Astrocyte of the cerebellum (primary cell): ENCODE results near the gene IL15.
A peak's percentile ranks its signal among the peaks of the same experiment; 100 is the strongest.
"Not testable (repeated sequence)": the region's sequence is repeated elsewhere in the genome, so short reads cannot be mapped to it uniquely, and the experiment has no call there.

Experiments
- DNase-seq: peaks from one replicate; pipeline ENCODE4 v3.0.0-alpha.2; 2011; ENCODE audit warnings: low read depth
- H3K4me3 ChIP-seq: 2 replicates; pipeline ENCODE4 v1.5.1; 2011; ENCODE audit warnings: mild to moderate bottlenecking, low read depth, low read length, moderate library complexity
- in situ Hi-C: cut with HindIII; loops from 2 replicates; pipeline ENCODE4 v1.10.0; 2017; ENCODE audit warnings: low sequenced_read_pairs
- TF ChIP-seq, protein P1 (sequence below): IDR thresholded peaks from 2 replicates; pipeline ENCODE4 v1.5.1; 2012; ENCODE audit warnings: low read length, low read depth, moderate library complexity, mild to moderate bottlenecking; ENCODE audit errors: missing control alignments

The IL15 gene

DNA sequence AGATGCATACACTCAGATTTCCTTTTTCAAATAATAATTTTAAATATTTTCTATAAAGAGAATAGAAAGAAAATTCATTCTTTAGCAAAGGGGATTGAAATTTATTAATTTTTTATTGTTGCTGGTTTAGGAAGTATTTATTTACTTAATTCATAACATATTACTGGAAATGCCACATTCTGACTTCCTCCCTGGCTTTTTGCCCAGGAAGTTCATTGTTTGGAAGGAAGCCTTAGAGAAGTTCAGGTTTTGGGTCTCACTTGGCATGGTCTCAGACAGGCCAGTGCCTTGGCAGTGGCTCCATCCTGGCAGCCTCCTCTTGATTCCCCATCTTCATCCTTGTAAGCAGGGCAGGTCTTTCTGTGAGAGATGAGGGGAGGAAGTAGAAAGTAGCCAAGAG is 50.5 kb downstream of the IL15 start:
- TF ChIP-seq, protein P1, sequence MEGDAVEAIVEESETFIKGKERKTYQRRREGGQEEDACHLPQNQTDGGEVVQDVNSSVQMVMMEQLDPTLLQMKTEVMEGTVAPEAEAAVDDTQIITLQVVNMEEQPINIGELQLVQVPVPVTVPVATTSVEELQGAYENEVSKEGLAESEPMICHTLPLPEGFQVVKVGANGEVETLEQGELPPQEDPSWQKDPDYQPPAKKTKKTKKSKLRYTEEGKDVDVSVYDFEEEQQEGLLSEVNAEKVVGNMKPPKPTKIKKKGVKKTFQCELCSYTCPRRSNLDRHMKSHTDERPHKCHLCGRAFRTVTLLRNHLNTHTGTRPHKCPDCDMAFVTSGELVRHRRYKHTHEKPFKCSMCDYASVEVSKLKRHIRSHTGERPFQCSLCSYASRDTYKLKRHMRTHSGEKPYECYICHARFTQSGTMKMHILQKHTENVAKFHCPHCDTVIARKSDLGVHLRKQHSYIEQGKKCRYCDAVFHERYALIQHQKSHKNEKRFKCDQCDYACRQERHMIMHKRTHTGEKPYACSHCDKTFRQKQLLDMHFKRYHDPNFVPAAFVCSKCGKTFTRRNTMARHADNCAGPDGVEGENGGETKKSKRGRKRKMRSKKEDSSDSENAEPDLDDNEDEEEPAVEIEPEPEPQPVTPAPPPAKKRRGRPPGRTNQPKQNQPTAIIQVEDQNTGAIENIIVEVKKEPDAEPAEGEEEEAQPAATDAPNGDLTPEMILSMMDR, result no peak
- in situ Hi-C loops, result no loop called here
- DNase-seq, result peak; percentile 11
- H3K4me3 ChIP-seq, result no peak overlapping the region

- H3K4me3 ChIP-seq, in situ Hi-C loops, DNase-seq: not testable (repeated sequence)
Observed at GRCh38 chr4:141689726-141690296, 53.4 kb downstream of the IL15 start.

DNA sequence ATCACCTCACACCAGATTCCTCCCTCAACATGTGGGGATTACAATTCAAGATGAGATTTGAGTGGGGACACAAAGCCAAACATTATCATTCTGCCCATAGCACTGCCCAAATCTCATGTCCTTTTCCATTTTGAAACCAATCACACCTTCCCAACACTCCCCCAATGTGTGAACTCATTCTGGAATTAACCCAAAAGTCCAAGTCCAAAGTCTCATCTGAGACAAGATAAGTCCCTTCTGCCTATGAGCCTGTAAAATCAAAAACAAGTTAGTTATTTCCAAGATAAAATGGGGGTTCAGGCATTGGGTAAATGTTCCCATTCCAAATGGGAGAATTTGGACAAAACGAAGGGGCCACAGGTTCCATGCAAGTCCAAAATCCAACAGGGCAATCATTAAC is 54.9 kb downstream of the IL15 start:
- H3K4me3 ChIP-seq, DNase-seq, in situ Hi-C loops: not testable (repeated sequence)

- no peak for DNase-seq
- no peak overlapping the region for H3K4me3 ChIP-seq
- TF ChIP-seq, protein P1, result no peak
- in situ Hi-C loops, result no loop called here
Observed at GRCh38 chr4:141692081-141692480, 55.7 kb downstream of the IL15 start.

- in situ Hi-C loops, result no loop called here
- no peak for DNase-seq
- no peak overlapping the region for H3K4me3 ChIP-seq
- TF ChIP-seq, protein P1, result no peak
Observed at GRCh38 chr4:141697116-141697515, 60.7 kb downstream of the IL15 start.

DNA sequence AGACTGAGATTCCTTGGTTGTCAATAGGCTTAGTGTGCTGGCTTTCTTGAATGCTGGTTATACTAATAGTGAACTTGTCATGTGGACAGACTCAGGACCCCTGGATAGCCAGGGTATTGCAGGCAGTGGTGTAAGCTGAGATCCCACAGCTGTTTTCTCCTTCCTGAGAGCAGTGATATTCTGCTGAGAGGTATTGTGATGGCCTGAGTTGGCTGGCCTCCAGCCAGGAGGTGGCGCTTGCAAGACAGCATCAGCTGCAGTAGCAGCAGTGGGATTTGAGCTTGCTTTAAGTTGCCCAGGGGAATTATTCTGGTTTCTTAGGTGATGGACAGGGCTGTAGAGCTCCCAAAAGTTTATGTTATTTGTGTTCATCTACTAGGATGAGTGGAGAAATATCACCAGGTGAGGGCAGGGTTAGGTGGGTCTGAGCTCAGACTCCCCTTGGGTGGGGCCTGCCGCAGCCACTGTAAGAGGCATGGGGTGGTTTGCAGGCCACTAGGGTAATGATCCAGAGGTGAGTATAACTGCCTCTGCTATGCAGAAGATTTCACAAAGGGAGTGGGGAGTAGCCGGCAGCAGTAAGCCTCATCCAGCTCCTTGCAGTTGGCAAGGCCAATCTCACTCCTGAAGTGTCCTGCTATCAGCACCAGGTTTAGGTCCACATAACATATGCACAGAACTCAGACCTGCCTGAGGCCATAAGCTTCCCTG is 66.2 kb downstream of the IL15 start:
- no peak for DNase-seq
- in situ Hi-C loops, result no loop called here
- H3K4me3 ChIP-seq, result no peak overlapping the region
- TF ChIP-seq, protein P1, result no peak

GRCh38 chr4:141703497-141703896 is 67.1 kb downstream of the IL15 start:
- in situ Hi-C loops, result no loop called here
- no peak for DNase-seq
- TF ChIP-seq, protein P1, result peak; percentile 2
- H3K4me3 ChIP-seq, result no peak overlapping the region
